GM19372 (cell line): ENCODE data around the gene NEDD8.
A peak's percentile ranks its signal among the peaks of the same experiment; 100 is the strongest.
"Not testable (repeated sequence)": the region's sequence is repeated elsewhere in the genome, so short reads cannot be mapped to it uniquely, and the experiment has no call there.

Source experiments
- ATAC-seq: cut with Tn5 transposase; IDR thresholded peaks from one replicate; pipeline ENCODE4 v1.9.1; 2021; ENCODE audit warnings: mild to moderate bottlenecking, low read depth, moderate library complexity; ENCODE audit not compliant: unreplicated experiment

NEDD8 gene

GRCh38 chr14:24228902-24229301 lies 3.3 kb downstream of the NEDD8 start:
- no peak for ATAC-seq

- ATAC-seq: no peak
These were observed 5.7 kb downstream of the NEDD8 start for GRCh38 chr14:24226473-24226872.

- no peak for ATAC-seq
These were observed 7.5 kb downstream of the NEDD8 start for GRCh38 chr14:24224618-24225071.

GRCh38 chr14:24222987-24223386 lies 9.2 kb downstream of the NEDD8 start:
- ATAC-seq: not testable (repeated sequence)

GRCh38 chr14:24219521-24219920 lies 12.6 kb downstream of the NEDD8 start:
- no peak for ATAC-seq

GRCh38 chr14:24219080-24219479 lies 13.1 kb downstream of the NEDD8 start:
- no peak for ATAC-seq

GRCh38 chr14:24216876-24217275 lies 15.3 kb downstream of the NEDD8 start:
- ATAC-seq: not testable (repeated sequence)

- ATAC-seq: no peak
These were observed 15.8 kb downstream of the NEDD8 start for GRCh38 chr14:24216345-24216699.

GRCh38 chr14:24215495-24216344 lies 16.4 kb downstream of the NEDD8 start, which contains the start of gene MDP1:
TSS of gene MDP1 (minus strand) at chr14:24216066. CDS start at chr14:24215955, 111 bp downstream.
- peak; percentile 51 for ATAC-seq

GRCh38 chr14:24213866-24214662 lies 18.1 kb downstream of the NEDD8 start:
- ATAC-seq: no peak

- peak; percentile 68 for ATAC-seq
These were observed 19.0 kb downstream of the NEDD8 start, which contains the start of gene CHMP4A for GRCh38 chr14:24212924-24213865. TSS of gene CHMP4A (minus strand) at chr14:24213488. CDS start at chr14:24213439, 49 bp downstream.

- ATAC-seq: no peak
These were observed 20.9 kb downstream of the NEDD8 start for GRCh38 chr14:24211311-24211710.

GRCh38 chr14:24207625-24208024 lies 24.5 kb downstream of the NEDD8 start:
- no peak for ATAC-seq

- ATAC-seq: no peak
These were observed 25.0 kb downstream of the NEDD8 start for GRCh38 chr14:24207104-24207551.

- ATAC-seq: no peak
These were observed 25.7 kb downstream of the NEDD8 start for GRCh38 chr14:24206260-24207103.

- no peak for ATAC-seq
These were observed 27.7 kb downstream of the NEDD8 start for GRCh38 chr14:24204163-24205146.

GRCh38 chr14:24203249-24203886 lies 28.8 kb downstream of the NEDD8 start:
- ATAC-seq: not testable (repeated sequence)

GRCh38 chr14:24202538-24202937 lies 29.6 kb downstream of the NEDD8 start:
- ATAC-seq: not testable (repeated sequence)
